ENCODE results near the gene POLR2J.
"Not testable (repeated sequence)": the region's sequence is repeated elsewhere in the genome, so short reads cannot be mapped to it uniquely, and the experiment has no call there.

GRCh38 chr7:102478314-102479208 lies at the start of gene POLR2J:
- TF ChIP-seq POLR2A (IDR thresholded peaks at IDR 0.05; ENCODE audit: low read depth, low read length); REST (IDR thresholded peaks at IDR 0.05; ENCODE audit: low read depth, low read length); CREB1 (IDR thresholded peaks at IDR 0.05; ENCODE audit: low read depth); JUNB (IDR thresholded peaks at IDR 0.05): not testable (repeated sequence)
- 0 out of 2 replicates have a peak, but pooled peaks have one; percentile 32 for TF ChIP-seq NKRF (conservative IDR thresholded peaks at IDR 0.05)
